ENCODE data around the gene SYNGAP1. TPM values are rescaled to one million over a fixed set of nuclear protein-coding genes. Genes with fewer than 3 reads are reported as not detected.
"Not testable (repeated sequence)": the region's sequence is repeated elsewhere in the genome, so short reads cannot be mapped to it uniquely, and the experiment has no call there.

Gene SYNGAP1
- total and polyA plus RNA-seq, 2 experiments from 2014 or later: 13.9 to 45.0 TPM

GRCh38 chr6:33481192-33481591, 61.3 kb downstream of the SYNGAP1 start:
- Histone ChIP-seq H3K4me3 (no peak overlapping the region), H3K27me3 (ENCODE audit: insufficient read depth) (no peaks in the 10 kb centered on the region), H3K4me2 (no peak overlapping the region), H3K36me3 (ENCODE audit: insufficient read depth) (no peaks in the 10 kb centered on the region), H4K20me1 (replicated peaks; ENCODE audit: insufficient read depth) (no peaks in the 10 kb centered on the region), H2AFZ (no peak overlapping the region), H3K9me2 (ENCODE audit: insufficient read depth) (no peaks in the 10 kb centered on the region), H3K27ac (ENCODE audit: low read depth) (no peak overlapping the region), H3K79me2 (replicated peaks; ENCODE audit: insufficient read depth) (no peaks in the 10 kb centered on the region), H3F3A (replicated peaks; ENCODE audit: low read depth) (no peaks in the 10 kb centered on the region), H3K4me1 (ENCODE audit: insufficient read depth) (no peaks in the 10 kb centered on the region)
- H3K4me1 Mint-ChIP-seq: no peaks in the 10 kb centered on the region
- no peaks in the 10 kb centered on the region for H3K36me3 Mint-ChIP-seq (ENCODE audit: low read depth)
- TF ChIP-seq CTCF (conservative IDR thresholded peaks at IDR 0.05; ENCODE audit: low read depth in 2 of 2) (no peak), ETS1 (IDR thresholded peaks at IDR 0.05) (no peak), NANOG (IDR thresholded peaks at IDR 0.05; ENCODE audit: borderline replicate concordance) (no peak), REST (IDR thresholded peaks at IDR 0.05; ENCODE audit: unreplicated experiment) (no peak), CREB1 (CRISPR knock-in tag; IDR thresholded peaks at IDR 0.05; ENCODE audit: low read depth) (no peak)
- H3K27ac Mint-ChIP-seq: no peak overlapping the region
- DNase-seq (ENCODE audit: low spot score) (no peak), ATAC-seq (no peak)
- peaks cover 4% of the 10 kb centered on the region for H3K27me3 Mint-ChIP-seq (ENCODE audit: insufficient read depth, low read depth, poor library complexity)
- H3K4me3 Mint-ChIP-seq: no peak overlapping the region
- peaks cover 5% of the 10 kb centered on the region; the same call in 2 of the 3 replicates for H3K9me3 Mint-ChIP-seq

- H3K4me1 ChIP-seq (ENCODE audit: insufficient read depth); H3K4me3 Mint-ChIP-seq; H3K27me3 Mint-ChIP-seq (ENCODE audit: insufficient read depth, low read depth, poor library complexity); H3K4me3 ChIP-seq; H3K36me3 ChIP-seq (ENCODE audit: insufficient read depth); ATAC-seq; H3K36me3 Mint-ChIP-seq (ENCODE audit: low read depth); H4K20me1 ChIP-seq (replicated peaks; ENCODE audit: insufficient read depth); H3K79me2 ChIP-seq (replicated peaks; ENCODE audit: insufficient read depth); H3K4me1 Mint-ChIP-seq; H3F3A ChIP-seq (replicated peaks; ENCODE audit: low read depth); H3K27me3 ChIP-seq (ENCODE audit: insufficient read depth); H3K27ac Mint-ChIP-seq; H3K27ac ChIP-seq (ENCODE audit: low read depth); H3K4me2 ChIP-seq; H3K9me2 ChIP-seq (ENCODE audit: insufficient read depth); DNase-seq (ENCODE audit: low spot score); H2AFZ ChIP-seq: not testable (repeated sequence)
- peaks cover 12% of the 10 kb centered on the region for H3K9me3 Mint-ChIP-seq
Measured at GRCh38 chr6:33482620-33483019, 62.8 kb downstream of the SYNGAP1 start.

All from GM23338 (cell line).